Stomach (tissue), 9 donors: ENCODE results near the gene MAPKAPK2. TPM values are rescaled to one million over a fixed set of nuclear protein-coding genes. Genes with fewer than 3 reads are reported as not detected.
A peak's percentile ranks its signal among the peaks of the same experiment; 100 is the strongest.

Experiments used
- DNase-seq, 2 donors: peaks; one replicate each; pipeline versions ENCODE4 v3.0.0 to v3.0.0-alpha.2; 2013 to 2019
- H3K27ac ChIP-seq, 5 donors: fragments of 200-600 bp in 4 of 5; sonication (generic) in 4 of 5; one replicate each; pipeline ENCODE4 v1.5.1; 2013 to 2019; ENCODE audit warnings: mild to moderate bottlenecking in 1 of 5, moderate library complexity in 1 of 5
- H3K27me3 ChIP-seq, 3 donors: fragments of 200-600 bp; sonication (generic); one replicate each; pipeline ENCODE4 v1.5.1; 2017 to 2019; ENCODE audit warnings: mixed run types in 1 of 3
- H3K36me3 ChIP-seq, 4 donors: fragments of 200-600 bp; sonication (generic); 1 replicate in 3 of 4; 2 replicates in 1 of 4; pipeline ENCODE4 v1.5.1; 2016 to 2019
- H3K4me1 ChIP-seq, 4 donors: fragments of 200-600 bp; sonication (generic); one replicate each; pipeline ENCODE4 v1.5.1; 2016 to 2019
- H3K4me3 ChIP-seq, 4 donors: fragments of 200-600 bp; sonication (generic) in 3 of 4; one replicate each; pipeline ENCODE4 v1.5.1; 2016 to 2019; ENCODE audit warnings: mild to moderate bottlenecking in 1 of 4
- H3K9me3 ChIP-seq, 4 donors: fragments of 200-600 bp; sonication (generic); one replicate each; pipeline ENCODE4 v1.5.1; 2016 to 2019
- EP300 ChIP-seq: sonication (generic); formaldehyde crosslinking; IDR thresholded peaks from one replicate; pipeline ENCODE4 v1.6.1; 2017; ENCODE audit warnings: antibody characterized with exemption
- POLR2A ChIP-seq, 4 donors: fragments of 450-650 bp; IDR thresholded peaks; one replicate each; pipeline ENCODE4 v1.6.1; 2016; ENCODE audit warnings: antibody characterized with exemption in 4 of 4, control low read depth in 2 of 4, mild to moderate bottlenecking in 1 of 4, moderate library complexity in 1 of 4
- POLR2AphosphoS5 ChIP-seq, 3 donors: sonication (generic); formaldehyde crosslinking; IDR thresholded peaks; one replicate each; pipeline ENCODE4 v1.6.1; 2016; ENCODE audit warnings: antibody characterized with exemption in 3 of 3
- WGBS, 5 donors: extraction: QIAGEN DNeasy Blood & Tissue Kit in 3 of 5; methylation state at CpG; one replicate each; pipeline versions ENCODE4 v1.1.5 to v1.1.7; 2013 to 2018; 5-methylcytosine and 5-hydroxymethylcytosine counted together
- intact Hi-C: fragments of 100-400 bp; cut with DNase I; formaldehyde crosslinking; loops from one replicate; pipeline ENCODE4 v1.15.1; 2023; ENCODE audit warnings: low total_unique reads
- polyA plus RNA-seq, 3 donors: library from polyadenylated mRNA; stranded (reverse); fragments of 200-250 nt; gene quantifications; one replicate each; pipeline ENCODE4 v1.2.3, GENCODE V29; 2013
- total RNA-seq, 5 donors: library from RNA; depleted of rRNA; stranded (reverse); fragments of >200 nt; gene quantifications; one replicate each; pipeline versions ENCODE4 v1.1.0 to v1.2.3, GENCODE V29; 2014 to 2016
- TF ChIP-seq, protein P1 (sequence below), 7 experiments: fragments of 450-650 bp in 4 of 7; fragments of 200-600 bp in 3 of 7; sonication (generic) in 3 of 7; IDR thresholded peaks; one replicate each; pipeline ENCODE4 v1.5.1; 2016 to 2019; ENCODE audit warnings: antibody characterized with exemption in 7 of 7, control low read depth in 2 of 7, mild to moderate bottlenecking in 1 of 7
- donor health status: healthy with polysubstance abuse.
- donor health status: Bipolar disorder and iron deficiency.
- donor health status: healthy.

MAPKAPK2 gene
- total and polyA plus RNA-seq, 8 donors, result 22.6 to 78.0 (median 49.7) TPM

DNA sequence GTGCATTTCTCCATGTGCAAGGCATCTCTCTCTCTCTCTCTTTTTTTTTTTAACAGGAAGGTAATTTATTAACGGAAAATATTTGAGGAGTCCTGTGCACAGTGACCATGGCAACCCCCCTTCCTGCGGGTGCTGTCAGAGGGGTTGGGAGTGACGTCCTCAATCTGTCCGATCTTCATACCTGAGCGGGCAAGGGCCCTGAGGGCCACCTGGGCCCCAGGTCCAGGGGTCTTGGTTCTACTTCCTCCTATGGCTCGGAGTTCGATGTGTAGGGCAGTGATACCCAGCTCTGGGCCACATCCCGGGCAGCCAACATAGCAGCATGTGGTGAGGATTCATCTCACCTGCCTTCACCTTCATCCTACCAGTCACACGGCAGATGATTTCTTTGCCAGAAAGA is 11.0 kb downstream of the MAPKAPK2 start:
- intact Hi-C loops, result no loop called here
- H3K27me3 ChIP-seq, result no peaks in the 10 kb centered on the region
- DNase-seq, result no peak
- WGBS, 5 donors, result 75 to 89% (median 86%) methylated on average over 9 of the region's 9 CpGs
- TF ChIP-seq POLR2AphosphoS5 (IDR thresholded peaks at IDR 0.05), result no peak
- TF ChIP-seq EP300, result no peak
- TF ChIP-seq POLR2A (IDR thresholded peaks at IDR 0.05), result no peak
- TF ChIP-seq, protein P1, sequence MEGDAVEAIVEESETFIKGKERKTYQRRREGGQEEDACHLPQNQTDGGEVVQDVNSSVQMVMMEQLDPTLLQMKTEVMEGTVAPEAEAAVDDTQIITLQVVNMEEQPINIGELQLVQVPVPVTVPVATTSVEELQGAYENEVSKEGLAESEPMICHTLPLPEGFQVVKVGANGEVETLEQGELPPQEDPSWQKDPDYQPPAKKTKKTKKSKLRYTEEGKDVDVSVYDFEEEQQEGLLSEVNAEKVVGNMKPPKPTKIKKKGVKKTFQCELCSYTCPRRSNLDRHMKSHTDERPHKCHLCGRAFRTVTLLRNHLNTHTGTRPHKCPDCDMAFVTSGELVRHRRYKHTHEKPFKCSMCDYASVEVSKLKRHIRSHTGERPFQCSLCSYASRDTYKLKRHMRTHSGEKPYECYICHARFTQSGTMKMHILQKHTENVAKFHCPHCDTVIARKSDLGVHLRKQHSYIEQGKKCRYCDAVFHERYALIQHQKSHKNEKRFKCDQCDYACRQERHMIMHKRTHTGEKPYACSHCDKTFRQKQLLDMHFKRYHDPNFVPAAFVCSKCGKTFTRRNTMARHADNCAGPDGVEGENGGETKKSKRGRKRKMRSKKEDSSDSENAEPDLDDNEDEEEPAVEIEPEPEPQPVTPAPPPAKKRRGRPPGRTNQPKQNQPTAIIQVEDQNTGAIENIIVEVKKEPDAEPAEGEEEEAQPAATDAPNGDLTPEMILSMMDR (IDR thresholded peaks at IDR 0.05), result no peak
- no peak overlapping the region for H3K4me3 ChIP-seq
- H3K4me1 ChIP-seq, result peaks cover 77 to 100% (median 92%) of the 10 kb centered on the region in 4 donors
- peak overlapping the region in 1 of 5 donors; percentile 47 for H3K27ac ChIP-seq
- no peaks in the 10 kb centered on the region for H3K9me3 ChIP-seq
- H3K36me3 ChIP-seq, result peaks cover 0 to 16% (median 7%) of the 10 kb centered on the region in 4 donors

DNA sequence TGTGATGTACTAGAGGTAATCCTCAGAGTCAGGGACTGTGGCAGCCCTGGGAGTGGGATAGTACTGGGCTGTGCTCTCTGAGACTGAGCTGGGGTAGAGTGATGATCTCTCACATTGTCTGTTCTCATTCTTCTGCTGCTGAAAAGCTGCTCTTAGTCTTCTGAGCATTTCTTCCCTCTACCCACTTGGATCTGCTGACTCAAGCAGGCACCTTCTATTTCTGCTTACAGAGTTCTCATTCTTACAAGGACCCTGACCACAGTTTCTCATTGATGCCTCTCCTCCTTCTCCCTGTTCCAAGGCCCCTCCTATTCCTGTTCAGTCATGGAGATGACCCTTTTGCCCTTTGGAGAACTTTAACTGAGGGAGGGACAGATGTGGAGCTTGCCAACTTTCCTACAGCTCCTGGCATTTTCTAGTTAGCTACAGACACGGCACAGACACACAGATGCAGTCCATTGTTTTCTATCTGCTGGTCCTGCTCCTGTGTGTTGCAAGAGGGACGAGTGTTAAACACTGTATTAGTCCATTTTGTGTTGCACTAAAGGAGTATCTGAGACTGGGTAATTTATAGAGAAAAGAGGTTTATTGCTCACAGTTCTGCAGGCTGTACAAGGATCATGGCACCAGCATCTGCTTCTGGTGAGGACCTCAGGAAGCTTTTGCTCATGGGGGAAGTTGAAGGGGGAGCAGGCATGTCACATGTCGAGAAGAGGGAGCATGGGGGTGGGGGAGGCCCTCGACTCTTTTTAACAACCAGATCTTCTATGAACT is 12.3 kb downstream of the MAPKAPK2 start:
- Histone ChIP-seq H3K27ac (peak overlapping the region in 1 of 5 donors; percentile 47), H3K4me1 (peaks cover 70 to 96% (median 88%) of the 10 kb centered on the region in 4 donors), H3K27me3 (no peaks in the 10 kb centered on the region), H3K9me3 (no peaks in the 10 kb centered on the region), H3K4me3 (no peak overlapping the region), H3K36me3 (peaks cover 0 to 16% (median 7%) of the 10 kb centered on the region in 4 donors)
- no peak for TF ChIP-seq POLR2A (IDR thresholded peaks at IDR 0.05)
- no peak for TF ChIP-seq EP300
- TF ChIP-seq, protein P1 (IDR thresholded peaks at IDR 0.05), result no peak
- no peak for TF ChIP-seq POLR2AphosphoS5 (IDR thresholded peaks at IDR 0.05)
- 53 to 66% (median 62%) methylated on average over 4 of the region's 4 CpGs for WGBS, 5 donors
- DNase-seq, result no peak
- intact Hi-C loops, result no loop called here

DNA sequence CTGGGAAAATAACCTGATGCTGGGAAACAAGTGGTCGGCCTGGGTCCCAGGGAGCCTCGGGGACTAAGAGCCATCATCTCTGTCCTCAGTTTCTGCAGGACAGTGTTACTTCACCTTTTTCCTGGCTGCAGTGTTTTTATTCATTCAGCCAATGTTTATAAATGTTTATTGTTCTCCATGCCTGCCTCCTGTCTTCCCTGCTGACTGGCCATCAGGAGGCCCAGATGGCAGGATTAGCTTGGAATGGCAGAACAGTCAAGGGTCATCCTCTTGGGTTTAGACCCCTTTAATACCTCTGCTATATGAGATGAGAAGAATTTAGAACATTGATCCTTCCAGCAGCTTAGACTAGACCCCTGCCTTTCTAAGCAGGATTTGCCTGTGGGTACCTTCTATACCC is 13.3 kb downstream of the MAPKAPK2 start:
- no peak overlapping the region for H3K27ac ChIP-seq
- H3K4me3 ChIP-seq, result no peak overlapping the region
- intact Hi-C loops, result no loop called here
- 83 to 98% (median 93%) methylated on average over 2 of the region's 2 CpGs for WGBS, 5 donors
- peaks cover 66 to 96% (median 87%) of the 10 kb centered on the region in 4 donors for H3K4me1 ChIP-seq
- no peak for DNase-seq
- no peaks in the 10 kb centered on the region for H3K9me3 ChIP-seq
- no peaks in the 10 kb centered on the region for H3K27me3 ChIP-seq
- TF ChIP-seq POLR2A (IDR thresholded peaks at IDR 0.05), result no peak
- H3K36me3 ChIP-seq, result peaks cover 0 to 16% (median 6%) of the 10 kb centered on the region in 4 donors

DNA sequence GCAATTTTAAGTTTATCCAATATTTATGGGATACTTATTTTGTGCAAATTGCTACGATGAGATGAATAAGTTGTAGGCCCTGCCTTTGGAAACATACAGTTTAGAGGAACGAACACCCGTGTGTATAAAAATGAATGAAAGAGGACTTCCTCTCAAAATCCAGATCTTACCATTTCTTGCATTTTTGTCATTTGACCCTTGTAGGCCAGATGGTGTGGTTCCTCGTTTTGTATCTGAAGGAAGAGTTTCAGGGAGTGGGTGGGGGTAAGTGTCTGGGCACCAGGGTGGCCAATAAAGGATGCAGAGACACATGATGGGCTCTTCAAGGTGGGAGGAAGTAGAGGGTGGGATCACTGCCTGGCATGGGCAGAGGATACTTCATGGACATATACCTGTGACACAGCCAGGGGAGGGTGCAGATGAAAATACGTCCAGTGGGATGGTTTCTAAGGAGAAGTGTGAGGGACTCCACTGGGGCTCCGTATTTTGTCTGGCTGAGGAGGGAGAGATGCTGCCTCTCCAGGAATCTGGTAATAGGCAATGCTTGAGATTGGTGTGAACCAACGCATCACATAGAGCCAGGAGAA is 14.4 kb downstream of the MAPKAPK2 start:
- H3K27ac ChIP-seq, result peak overlapping the region in 4 of 5 donors; percentile 52 to 77 (median 68)
- H3K9me3 ChIP-seq, result no peaks in the 10 kb centered on the region
- peaks cover 0 to 16% (median 3%) of the 10 kb centered on the region in 4 donors for H3K36me3 ChIP-seq
- H3K4me3 ChIP-seq, result no peak overlapping the region
- no peak for DNase-seq
- intact Hi-C loops, result no loop called here
- TF ChIP-seq EP300 (no peak), POLR2AphosphoS5 (IDR thresholded peaks at IDR 0.05) (no peak), POLR2A (IDR thresholded peaks at IDR 0.05) (no peak)
- TF ChIP-seq, protein P1 (IDR thresholded peaks at IDR 0.05), result no peak
- H3K27me3 ChIP-seq, result no peaks in the 10 kb centered on the region
- 73 to 87% (median 85%) methylated on average over 7 of the region's 7 CpGs for WGBS, 5 donors
- H3K4me1 ChIP-seq, result peaks cover 66 to 96% (median 84%) of the 10 kb centered on the region in 4 donors
